ENCODE data around the gene ZGPAT. TPM values are rescaled to one million over a fixed set of nuclear protein-coding genes. Genes with fewer than 3 reads are reported as not detected.
A peak's percentile ranks its signal among the peaks of the same experiment; 100 is the strongest.

ZGPAT gene
- total and polyA plus RNA-seq, 9 of the 15 experiments (the other 6 are each of a cell fraction or from before 2014, with no cell fraction given) = 0.14 to 26.6 (median 7.4) TPM

- TF ChIP-seq ZNF449 (CRISPR knock-in tag; IDR thresholded peaks at IDR 0.05) = no peak
- no peak for TF ChIP-seq POU5F1 (IDR thresholded peaks at IDR 0.05; ENCODE audit: borderline replicate concordance, low read depth, low read length, partially characterized antibody)
- TF ChIP-seq ZNF277 (CRISPR knock-in tag; IDR thresholded peaks at IDR 0.05; ENCODE audit: borderline replicate concordance) = no peak
- no peak for TF ChIP-seq ZNF551 (CRISPR knock-in tag; IDR thresholded peaks at IDR 0.05)
- TF ChIP-seq ELF2 (CRISPR knock-in tag; IDR thresholded peaks at IDR 0.05) = no peak
- no peak for TF ChIP-seq CBFA2T3 (IDR thresholded peaks at IDR 0.05)
- TF ChIP-seq ZNF589 (CRISPR knock-in tag; IDR thresholded peaks at IDR 0.05; ENCODE audit: low read depth) = no peak
- TF ChIP-seq NR4A1 (CRISPR knock-in tag; IDR thresholded peaks at IDR 0.05) = no peak
- TF ChIP-seq NR4A1 (tag; IDR thresholded peaks at IDR 0.05) = no peak
- TF ChIP-seq NCOA1 (IDR thresholded peaks at IDR 0.05; ENCODE audit: low read depth) = no peak
- TF ChIP-seq NKRF (IDR thresholded peaks at IDR 0.05; ENCODE audit: borderline replicate concordance) = peak; percentile 59
- TF ChIP-seq NR2F6 (CRISPR knock-in tag; IDR thresholded peaks at IDR 0.05) = no peak
- TF ChIP-seq ETV6 (IDR thresholded peaks at IDR 0.05; ENCODE audit: borderline replicate concordance in 1 of 2, low read depth in 2 of 2, low read length in 1 of 2) = no peak
- TF ChIP-seq ETV6 (CRISPR knock-in tag; IDR thresholded peaks at IDR 0.05; ENCODE audit: borderline replicate concordance) = no peak
- no peak for TF ChIP-seq SIRT6 (IDR thresholded peaks at IDR 0.05; ENCODE audit: low read depth, low read length)
- TF ChIP-seq ZBTB17 (CRISPR knock-in tag; IDR thresholded peaks at IDR 0.05) = 0 out of 2 replicates have a peak, but pooled peaks have one; percentile 31
- no peak for TF ChIP-seq NCOA2 (IDR thresholded peaks at IDR 0.05; ENCODE audit: partially characterized antibody in 2 of 2)
- TF ChIP-seq SP1 (CRISPR knock-in tag; IDR thresholded peaks at IDR 0.05) = peak; percentile 56
- TF ChIP-seq ZBTB8A (IDR thresholded peaks at IDR 0.05; ENCODE audit: partially characterized antibody) = no peak
- TF ChIP-seq FOXO4 (CRISPR knock-in tag; IDR thresholded peaks at IDR 0.05) = no peak
- TF ChIP-seq ZFPM2 (CRISPR knock-in tag; IDR thresholded peaks at IDR 0.05) = no peak
- no peak for TF ChIP-seq BCOR (IDR thresholded peaks at IDR 0.05)
- TF ChIP-seq ILK (tag; IDR thresholded peaks at IDR 0.05; ENCODE audit: borderline replicate concordance, low read depth) = no peak
- TF ChIP-seq STAT5B (CRISPR knock-in tag; IDR thresholded peaks at IDR 0.05) = no peak
These were observed 33.0 kb downstream of the ZGPAT start (continued) for GRCh38 chr20:63740627-63741353.
